ENCODE results near the gene POLR1A.

Gene POLR1A

GRCh38 chr2:86062043-86062442 is 43.6 kb downstream of the POLR1A start:
- Histone ChIP-seq H3K36me3 (peaks cover 10% of the 10 kb centered on the region), H3K27ac (no peak overlapping the region), H3K4me3 (ENCODE audit: low read depth in 1 of 2, low read length in 1 of 2) (no peak overlapping the region), H3K4me1 (ENCODE audit: control insufficient read depth in 1 of 2, insufficient read depth in 1 of 2, low read depth in 1 of 2, low read length in 1 of 2) (no peaks in the 10 kb centered on the region), H3K9me3 (no peaks in the 10 kb centered on the region), H3K27me3 (no peaks in the 10 kb centered on the region)
- no peak for TF ChIP-seq CTCF (IDR thresholded peaks at IDR 0.05)

- H3K4me1 ChIP-seq (ENCODE audit: control insufficient read depth in 1 of 2, insufficient read depth in 1 of 2, low read depth in 1 of 2, low read length in 1 of 2), result no peaks in the 10 kb centered on the region
- TF ChIP-seq CTCF (IDR thresholded peaks at IDR 0.05), result no peak
- no peak overlapping the region for H3K4me3 ChIP-seq (ENCODE audit: low read depth in 1 of 2, low read length in 1 of 2)
- H3K27me3 ChIP-seq, result no peaks in the 10 kb centered on the region
- no peaks in the 10 kb centered on the region for H3K36me3 ChIP-seq
- no peak overlapping the region for H3K27ac ChIP-seq
- H3K9me3 ChIP-seq, result no peaks in the 10 kb centered on the region
Measured at GRCh38 chr2:86056590-86057331, 48.9 kb downstream of the POLR1A start.

GRCh38 chr2:86055314-86055713 is 50.4 kb downstream of the POLR1A start:
- Histone ChIP-seq H3K4me1 (ENCODE audit: control insufficient read depth in 1 of 2, insufficient read depth in 1 of 2, low read depth in 1 of 2, low read length in 1 of 2) (no peaks in the 10 kb centered on the region), H3K27ac (no peak overlapping the region), H3K4me3 (ENCODE audit: low read depth in 1 of 2, low read length in 1 of 2) (no peak overlapping the region), H3K36me3 (no peaks in the 10 kb centered on the region), H3K27me3 (no peaks in the 10 kb centered on the region), H3K9me3 (no peaks in the 10 kb centered on the region)
- TF ChIP-seq CTCF (IDR thresholded peaks at IDR 0.05), result no peak

- Histone ChIP-seq H3K36me3 (no peaks in the 10 kb centered on the region), H3K4me1 (ENCODE audit: control insufficient read depth in 1 of 2, insufficient read depth in 1 of 2, low read depth in 1 of 2, low read length in 1 of 2) (no peaks in the 10 kb centered on the region), H3K27me3 (no peaks in the 10 kb centered on the region), H3K27ac (no peak overlapping the region), H3K9me3 (no peaks in the 10 kb centered on the region), H3K4me3 (ENCODE audit: low read depth in 1 of 2, low read length in 1 of 2) (no peak overlapping the region)
- TF ChIP-seq CTCF (IDR thresholded peaks at IDR 0.05), result no peak
Measured at GRCh38 chr2:86054535-86055082, 51.1 kb downstream of the POLR1A start.

DNA sequence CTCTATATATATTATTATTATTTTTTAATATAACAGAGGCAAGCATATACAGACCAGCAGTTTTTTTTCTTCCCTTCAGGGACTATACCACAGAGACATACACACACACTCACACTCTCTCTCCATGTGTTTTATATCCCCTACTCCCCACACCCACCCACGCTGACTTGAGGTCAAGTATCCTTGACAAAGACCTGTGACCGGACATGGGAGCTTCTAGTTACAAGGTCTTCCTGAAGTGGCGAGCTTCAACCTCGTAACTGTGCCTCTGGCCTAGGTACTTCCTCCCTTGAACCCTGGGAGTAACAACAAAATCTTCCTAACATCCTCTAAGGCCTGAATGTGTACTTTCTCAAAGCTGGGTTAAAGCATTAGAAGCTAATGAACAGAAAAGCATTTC is 52.5 kb downstream of the POLR1A start:
- Histone ChIP-seq H3K9me3 (no peaks in the 10 kb centered on the region), H3K36me3 (no peaks in the 10 kb centered on the region), H3K27me3 (no peaks in the 10 kb centered on the region), H3K4me3 (ENCODE audit: low read depth in 1 of 2, low read length in 1 of 2) (no peak overlapping the region), H3K4me1 (ENCODE audit: control insufficient read depth in 1 of 2, insufficient read depth in 1 of 2, low read depth in 1 of 2, low read length in 1 of 2) (no peaks in the 10 kb centered on the region), H3K27ac (no peak overlapping the region)
- TF ChIP-seq CTCF (IDR thresholded peaks at IDR 0.05), result no peak
